Measurements from ENCODE around the gene USF1.
"Not testable (repeated sequence)": the region's sequence is repeated elsewhere in the genome, so short reads cannot be mapped to it uniquely, and the experiment has no call there.

Gene USF1

DNA sequence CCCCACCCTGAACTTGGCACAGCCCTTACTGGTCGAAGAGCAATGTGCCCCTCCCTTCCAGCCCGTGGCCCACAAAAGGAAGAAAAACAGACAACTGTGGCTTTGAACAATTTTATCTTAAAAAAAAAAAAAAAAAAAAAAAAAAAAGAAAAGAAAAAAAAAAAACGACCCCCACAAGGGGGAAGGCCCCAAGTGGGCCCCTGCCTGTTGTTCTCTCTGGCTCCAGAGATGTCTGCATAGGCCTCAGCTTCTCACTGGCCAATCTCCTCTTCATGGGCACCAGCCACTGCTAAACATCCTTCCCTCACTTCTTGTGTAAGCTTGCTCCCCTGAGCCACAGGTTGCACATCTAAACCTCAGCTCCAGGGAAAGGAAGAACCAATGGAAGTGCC is 6.6 kb downstream of the USF1 start:
- H3K4me3 ChIP-seq (ENCODE audit: control insufficient read depth, low read depth, low read length): no peak overlapping the region
- no peak for DNase-seq (ENCODE audit: low read depth)
- TF ChIP-seq, protein P1, sequence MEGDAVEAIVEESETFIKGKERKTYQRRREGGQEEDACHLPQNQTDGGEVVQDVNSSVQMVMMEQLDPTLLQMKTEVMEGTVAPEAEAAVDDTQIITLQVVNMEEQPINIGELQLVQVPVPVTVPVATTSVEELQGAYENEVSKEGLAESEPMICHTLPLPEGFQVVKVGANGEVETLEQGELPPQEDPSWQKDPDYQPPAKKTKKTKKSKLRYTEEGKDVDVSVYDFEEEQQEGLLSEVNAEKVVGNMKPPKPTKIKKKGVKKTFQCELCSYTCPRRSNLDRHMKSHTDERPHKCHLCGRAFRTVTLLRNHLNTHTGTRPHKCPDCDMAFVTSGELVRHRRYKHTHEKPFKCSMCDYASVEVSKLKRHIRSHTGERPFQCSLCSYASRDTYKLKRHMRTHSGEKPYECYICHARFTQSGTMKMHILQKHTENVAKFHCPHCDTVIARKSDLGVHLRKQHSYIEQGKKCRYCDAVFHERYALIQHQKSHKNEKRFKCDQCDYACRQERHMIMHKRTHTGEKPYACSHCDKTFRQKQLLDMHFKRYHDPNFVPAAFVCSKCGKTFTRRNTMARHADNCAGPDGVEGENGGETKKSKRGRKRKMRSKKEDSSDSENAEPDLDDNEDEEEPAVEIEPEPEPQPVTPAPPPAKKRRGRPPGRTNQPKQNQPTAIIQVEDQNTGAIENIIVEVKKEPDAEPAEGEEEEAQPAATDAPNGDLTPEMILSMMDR (conservative IDR thresholded peaks at IDR 0.05; ENCODE audit: control insufficient read depth, insufficient read depth, low read depth, low read length): no peak

DNA sequence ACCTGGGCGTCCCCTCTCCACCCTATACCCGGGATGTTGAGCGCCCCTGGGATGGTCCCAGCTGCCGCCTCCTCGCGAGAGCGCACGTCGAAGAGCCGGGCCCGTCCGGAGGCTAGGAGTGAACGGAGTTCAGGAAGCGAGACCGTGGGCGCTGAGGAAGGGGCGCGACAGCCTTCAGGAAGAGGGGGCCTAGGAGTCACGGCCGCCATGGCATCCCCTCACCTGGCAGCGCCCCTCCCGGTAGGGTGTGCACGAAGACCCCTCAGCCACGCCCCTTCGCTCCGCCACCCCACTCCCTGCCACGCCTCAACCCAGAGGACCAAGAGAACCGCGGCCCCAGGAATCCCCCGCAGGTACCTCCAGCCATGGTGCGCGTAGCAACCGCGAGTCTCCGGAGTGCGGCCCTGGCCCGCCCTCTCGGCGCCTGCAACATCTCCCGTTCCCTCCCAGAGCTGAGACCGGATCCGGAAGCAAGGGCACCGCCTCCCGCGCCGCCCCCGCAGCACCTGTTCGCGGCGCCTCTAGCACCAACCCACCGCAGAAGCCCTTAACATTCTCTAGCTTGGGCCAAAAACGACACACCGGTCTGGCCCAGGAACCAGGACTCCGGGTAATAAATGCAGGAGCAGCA is 7.1 kb downstream of the USF1 start, which contains the start of gene TSTD1:
TSTD1 (minus strand) TSS at position 442 of the 631 bp plus-strand sequence; CDS start at position 367, 75 bp downstream.
- TF ChIP-seq, protein P1 (conservative IDR thresholded peaks at IDR 0.05; ENCODE audit: control insufficient read depth, insufficient read depth, low read depth, low read length): no peak
- H3K4me3 ChIP-seq (ENCODE audit: control insufficient read depth, low read depth, low read length): peak within 1 kb of the TSS; percentile 42
- DNase-seq (ENCODE audit: low read depth): no peak

DNA sequence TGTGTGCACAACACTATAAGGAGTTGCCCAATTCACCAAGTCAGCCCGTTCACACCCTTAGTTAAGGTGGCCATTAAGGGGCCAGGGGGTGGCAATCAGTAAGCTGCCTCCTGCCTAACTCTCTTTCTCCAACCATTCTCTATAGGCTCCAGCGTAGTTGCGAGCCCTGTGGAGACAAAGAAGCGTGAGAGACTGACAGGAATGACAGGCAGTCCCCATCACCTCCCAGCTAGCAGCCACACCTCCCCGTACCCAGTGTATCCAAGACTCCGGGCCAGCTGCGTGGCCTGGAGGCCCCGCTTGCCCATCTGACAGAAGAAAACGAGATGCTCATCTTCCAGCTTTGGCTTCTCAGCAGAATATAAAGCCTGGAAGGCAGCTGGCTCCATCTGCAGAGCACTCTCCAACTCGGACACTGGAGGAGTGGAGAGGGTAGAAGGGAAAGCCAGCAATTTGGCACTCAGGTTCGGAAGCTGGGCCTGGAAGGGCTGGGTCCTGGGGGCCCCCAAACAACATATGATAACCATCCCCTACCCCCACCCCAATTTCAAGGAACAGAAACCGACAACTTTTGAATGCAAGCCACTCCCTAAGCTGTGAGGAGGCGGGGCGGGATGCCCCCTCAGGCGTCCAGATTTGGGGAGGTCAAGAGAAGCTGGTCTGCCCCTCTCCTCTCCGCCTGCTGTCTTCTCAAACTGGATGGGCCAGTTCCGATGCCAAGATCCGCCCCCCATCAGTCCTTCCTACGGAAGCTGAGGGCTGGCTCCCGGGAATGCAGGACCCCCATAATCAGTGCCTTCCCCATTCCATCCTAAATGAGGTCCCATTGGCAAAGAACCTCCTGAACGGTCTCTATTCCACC is 7.9 kb downstream of the USF1 start:
- no peak for DNase-seq (ENCODE audit: low read depth)
- TF ChIP-seq, protein P1 (conservative IDR thresholded peaks at IDR 0.05; ENCODE audit: control insufficient read depth, insufficient read depth, low read depth, low read length): no peak
- peak overlapping the region; percentile 42 for H3K4me3 ChIP-seq (ENCODE audit: control insufficient read depth, low read depth, low read length)

DNA sequence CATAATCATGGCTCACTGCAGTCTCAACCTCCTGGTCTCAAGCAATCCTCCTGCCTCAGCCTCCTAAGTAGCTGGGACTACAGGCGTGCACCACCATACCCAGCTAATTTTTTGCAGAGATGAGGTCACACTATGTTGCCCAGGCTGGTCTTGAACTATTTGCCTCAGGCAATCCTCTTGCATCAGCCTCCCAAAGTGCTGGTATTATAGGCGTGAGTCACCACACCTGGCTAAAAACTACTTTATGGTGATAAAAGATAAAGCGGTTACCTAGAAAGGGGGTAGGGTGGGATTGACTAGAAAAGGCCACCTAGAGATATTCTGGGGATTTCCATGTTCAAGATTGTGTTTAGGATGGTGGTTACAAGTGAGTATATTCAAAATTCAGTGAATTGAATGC is 12.0 kb downstream of the USF1 start:
- DNase-seq (ENCODE audit: low read depth): no peak
- TF ChIP-seq, protein P1 (conservative IDR thresholded peaks at IDR 0.05; ENCODE audit: control insufficient read depth, insufficient read depth, low read depth, low read length): no peak
- H3K4me3 ChIP-seq (ENCODE audit: control insufficient read depth, low read depth, low read length): no peak overlapping the region

DNA sequence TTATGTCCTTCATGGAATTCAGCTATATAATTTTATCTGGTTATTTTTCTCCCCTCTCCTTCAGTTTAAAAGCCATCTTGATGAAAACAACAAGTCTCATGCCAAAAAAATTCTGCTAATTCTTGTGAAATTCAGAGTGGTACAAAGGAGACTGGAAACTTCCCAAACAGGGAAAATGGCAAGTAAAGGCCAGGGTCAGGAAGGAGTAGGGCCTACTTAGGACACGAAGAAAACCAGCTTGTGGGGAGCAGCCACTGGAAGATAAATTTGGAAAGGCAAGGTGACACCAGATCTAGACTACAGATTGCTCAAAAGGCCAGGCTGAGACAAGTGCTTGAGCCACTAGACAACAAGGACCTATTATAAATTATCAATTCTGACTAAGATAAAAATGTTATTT is 13.4 kb downstream of the USF1 start:
- no peak overlapping the region for H3K4me3 ChIP-seq (ENCODE audit: control insufficient read depth, low read depth, low read length)
- TF ChIP-seq, protein P1 (conservative IDR thresholded peaks at IDR 0.05; ENCODE audit: control insufficient read depth, insufficient read depth, low read depth, low read length): no peak
- no peak for DNase-seq (ENCODE audit: low read depth)

DNA sequence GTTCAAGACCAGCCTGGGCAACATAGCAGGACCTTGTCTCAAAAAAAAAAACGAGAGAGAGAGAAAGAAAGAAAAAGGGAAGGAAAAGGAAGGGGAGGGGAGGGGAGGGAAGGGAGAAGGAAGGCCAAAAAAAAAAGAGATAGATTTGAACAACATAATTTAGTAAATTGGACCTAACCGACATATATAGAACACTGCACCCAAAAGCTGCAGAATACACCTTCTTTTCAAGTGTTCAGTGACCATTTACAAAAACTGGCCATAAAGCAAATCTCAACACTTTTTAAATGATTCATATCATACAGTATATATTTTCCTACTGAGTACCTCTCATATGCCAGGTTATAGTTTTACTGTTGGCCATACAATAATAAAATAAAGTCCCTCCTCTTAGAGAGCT is 13.9 kb downstream of the USF1 start:
- no peak for DNase-seq (ENCODE audit: low read depth)
- TF ChIP-seq, protein P1 (conservative IDR thresholded peaks at IDR 0.05; ENCODE audit: control insufficient read depth, insufficient read depth, low read depth, low read length): no peak
- H3K4me3 ChIP-seq (ENCODE audit: control insufficient read depth, low read depth, low read length): no peak overlapping the region

DNA sequence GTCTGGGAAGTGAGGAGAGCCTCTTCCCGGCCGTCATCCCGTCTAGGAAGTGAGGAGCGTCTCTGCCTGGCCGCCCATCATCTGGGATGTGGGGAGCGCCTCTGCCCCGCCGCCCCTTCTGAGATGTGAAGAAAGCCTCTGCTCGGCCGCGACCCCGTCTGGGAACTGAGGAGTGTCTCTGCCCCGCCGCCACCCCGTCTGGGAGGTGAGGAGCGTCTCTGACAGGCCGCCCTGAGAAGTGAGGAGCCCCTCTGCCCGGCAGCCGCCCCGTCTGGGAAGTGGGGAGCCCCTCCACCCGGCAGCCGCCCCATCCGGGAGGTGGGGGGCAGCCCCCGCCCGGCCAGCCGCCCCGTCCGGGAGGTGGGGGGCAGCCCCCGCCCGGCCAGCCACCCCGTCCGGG is 16.3 kb downstream of the USF1 start:
- not testable (repeated sequence) for H3K4me3 ChIP-seq (ENCODE audit: control insufficient read depth, low read depth, low read length); DNase-seq (ENCODE audit: low read depth)

DNA sequence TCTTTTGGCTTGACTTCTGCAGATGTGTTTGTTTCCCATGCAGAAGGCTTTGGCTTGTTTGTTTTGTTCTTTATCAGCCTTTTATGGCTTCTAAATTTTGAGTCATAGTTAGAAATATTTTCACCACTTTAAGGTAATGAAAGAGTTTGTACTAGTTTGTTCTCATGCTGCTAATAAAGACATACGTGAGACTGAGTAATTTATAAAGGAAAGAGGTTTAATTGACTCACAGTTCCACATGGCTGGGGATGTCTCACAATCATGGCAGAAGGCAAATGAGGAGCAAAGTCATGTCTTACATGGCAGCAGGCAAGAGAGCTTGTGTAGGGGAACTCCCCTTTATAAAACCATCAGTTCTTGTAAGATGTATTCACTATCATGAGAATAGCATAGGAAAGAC is 18.8 kb downstream of the USF1 start:
- DNase-seq (ENCODE audit: low read depth); H3K4me3 ChIP-seq (ENCODE audit: control insufficient read depth, low read depth, low read length): not testable (repeated sequence)

DNA sequence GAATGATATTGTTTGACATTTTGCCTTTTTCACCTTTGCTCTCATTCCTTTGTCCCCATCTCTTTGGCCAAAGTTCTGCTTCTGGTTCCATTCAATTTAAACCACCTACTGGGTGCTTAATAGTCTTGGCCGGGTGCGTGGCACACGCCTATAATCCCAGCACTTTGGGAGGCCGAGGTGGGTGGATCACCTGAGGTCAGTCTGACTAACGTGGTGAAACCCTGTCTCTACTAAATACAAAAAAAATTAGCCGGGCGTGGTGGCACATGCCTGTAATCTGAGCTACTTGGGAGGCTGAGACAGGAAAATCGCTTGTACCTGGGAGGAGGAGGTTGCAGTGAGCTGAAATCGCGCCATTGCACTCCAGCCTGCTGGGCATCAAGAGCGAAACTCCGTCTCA is 23.3 kb downstream of the USF1 start:
- H3K4me3 ChIP-seq (ENCODE audit: control insufficient read depth, low read depth, low read length); DNase-seq (ENCODE audit: low read depth): not testable (repeated sequence)
